Measurements from ENCODE around the gene ADGRG7. TPM values are rescaled to one million over a fixed set of nuclear protein-coding genes. Genes with fewer than 3 reads are reported as not detected.

ADGRG7 gene
- total RNA-seq, 2 experiments from 2014 or later = 26.5 to 27.0 TPM

- H3K4me1 Mint-ChIP-seq (ENCODE audit: low read depth) = peaks cover 24% of the 10 kb centered on the region
- ChIA-PET CTCF (interaction anchor here (1.2 to 1.8 kb wide), 4 partner anchors 9 to 96 kb away, joined by 3 to 4 read pairs (median 4); no protein-coding TSS in a partner anchor), POLR2A (interaction anchor here (1.0 kb wide), 1 partner anchor 78 kb away, joined by 3 read pairs; no protein-coding TSS in a partner anchor)
- DNase-seq = no peak
- no peak for ATAC-seq
- H3K27me3 Mint-ChIP-seq (ENCODE audit: low read depth) = peaks cover 8% of the 10 kb centered on the region
- peaks cover 18% of the 10 kb centered on the region for H3K36me3 Mint-ChIP-seq (ENCODE audit: low read depth)
- no peaks in the 10 kb centered on the region for H3K9me3 Mint-ChIP-seq (ENCODE audit: insufficient read depth)
- no peak overlapping the region for H3K27ac Mint-ChIP-seq
- H3K4me3 Mint-ChIP-seq = no peak overlapping the region
Observed at GRCh38 chr3:100630664-100631063, 21.3 kb downstream of the ADGRG7 start.

GRCh38 chr3:100631236-100631635 lies 21.8 kb downstream of the ADGRG7 start:
- ChIA-PET POLR2A (interaction anchor here (1.0 kb wide), 1 partner anchor 78 kb away, joined by 3 read pairs; no protein-coding TSS in a partner anchor), CTCF (interaction anchor here (1.3 to 1.8 kb wide), 3 partner anchors 9 to 95 kb away, joined by 3 to 4 read pairs (median 4); no protein-coding TSS in a partner anchor)
- Mint-ChIP-seq H3K4me3 (no peak overlapping the region), H3K4me1 (ENCODE audit: low read depth) (peaks cover 26% of the 10 kb centered on the region), H3K36me3 (ENCODE audit: low read depth) (peaks cover 16% of the 10 kb centered on the region), H3K9me3 (ENCODE audit: insufficient read depth) (no peaks in the 10 kb centered on the region), H3K27me3 (ENCODE audit: low read depth) (peaks cover 8% of the 10 kb centered on the region), H3K27ac (no peak overlapping the region)
- ATAC-seq = no peak
- no peak for DNase-seq

GRCh38 chr3:100634493-100635272 lies 25.3 kb downstream of the ADGRG7 start:
- peak overlapping the region; percentile 5 for H3K4me3 Mint-ChIP-seq
- peaks cover 17% of the 10 kb centered on the region for H3K4me1 Mint-ChIP-seq (ENCODE audit: low read depth)
- CTCF ChIA-PET = interaction anchor here (0.7 to 5.3 kb wide), 26 partner anchors 9 to 318 kb away, joined by 3 to 48 read pairs (median 5); partner anchors contain the start of genes LNP1, TFG and TOMM70
- peak overlapping the region; percentile 44 for H3K27ac Mint-ChIP-seq
- peaks cover 31% of the 10 kb centered on the region for H3K36me3 Mint-ChIP-seq (ENCODE audit: low read depth)
- no peaks in the 10 kb centered on the region for H3K9me3 Mint-ChIP-seq (ENCODE audit: insufficient read depth)
- POLR2A ChIA-PET = interaction anchor here (0.5 to 1.4 kb wide), 6 partner anchors 16 to 212 kb away, joined by 3 to 5 read pairs (median 4); partner anchors contain the start of gene TFG
- DNase-seq (peak; percentile 69), ATAC-seq (peak; percentile 73)
- H3K27me3 Mint-ChIP-seq (ENCODE audit: low read depth) = peaks cover 3% of the 10 kb centered on the region

GRCh38 chr3:100635273-100635701 lies 25.9 kb downstream of the ADGRG7 start:
- peaks cover 17% of the 10 kb centered on the region for H3K4me1 Mint-ChIP-seq (ENCODE audit: low read depth)

GRCh38 chr3:100637197-100637631 lies 27.8 kb downstream of the ADGRG7 start:
- Mint-ChIP-seq H3K4me1 (ENCODE audit: low read depth) (peaks cover 32% of the 10 kb centered on the region), H3K36me3 (ENCODE audit: low read depth) (peaks cover 51% of the 10 kb centered on the region), H3K27ac (no peak overlapping the region), H3K4me3 (no peak overlapping the region), H3K27me3 (ENCODE audit: low read depth) (peaks cover 3% of the 10 kb centered on the region), H3K9me3 (ENCODE audit: insufficient read depth) (no peaks in the 10 kb centered on the region)
- ATAC-seq = no peak
- CTCF ChIA-PET = interaction anchor here (1.0 to 5.3 kb wide), 3 partner anchors 12 to 89 kb away, joined by 3 to 48 read pairs (median 3); no protein-coding TSS in a partner anchor
- no peak for DNase-seq
- POLR2A ChIA-PET = no interaction called here

More at GRCh38 chr3:100635273-100635701, 25.9 kb downstream of the ADGRG7 start:
- Mint-ChIP-seq H3K27me3 (ENCODE audit: low read depth) (peaks cover 3% of the 10 kb centered on the region), H3K36me3 (ENCODE audit: low read depth) (peaks cover 33% of the 10 kb centered on the region), H3K9me3 (ENCODE audit: insufficient read depth) (no peaks in the 10 kb centered on the region), H3K4me3 (no peak overlapping the region), H3K27ac (no peak overlapping the region)
- CTCF ChIA-PET = interaction anchor here (0.6 to 5.3 kb wide), 21 partner anchors 8 to 319 kb away, joined by 3 to 48 read pairs (median 6); partner anchors contain the start of genes LNP1, TFG and TOMM70
- POLR2A ChIA-PET = interaction anchor here (0.5 to 1.4 kb wide), 4 partner anchors 16 to 172 kb away, joined by 3 to 4 read pairs (median 4); partner anchors contain the start of gene TFG
- DNase-seq (no peak), ATAC-seq (no peak)

GRCh38 chr3:100640633-100641032 lies 31.2 kb downstream of the ADGRG7 start:
- peaks cover 3% of the 10 kb centered on the region for H3K27me3 Mint-ChIP-seq (ENCODE audit: low read depth)
- POLR2A ChIA-PET = interaction anchor here (0.5 kb wide), 1 partner anchor 70 kb away, joined by 3 read pairs; no protein-coding TSS in a partner anchor
- peaks cover 69% of the 10 kb centered on the region for H3K36me3 Mint-ChIP-seq (ENCODE audit: low read depth)
- CTCF ChIA-PET = interaction anchor here (1.4 to 2.6 kb wide), 5 partner anchors 10 to 69 kb away, joined by 4 to 8 read pairs (median 4); no protein-coding TSS in a partner anchor
- DNase-seq (no peak), ATAC-seq (no peak)
- no peak overlapping the region for H3K27ac Mint-ChIP-seq
- peaks cover 17% of the 10 kb centered on the region for H3K4me1 Mint-ChIP-seq (ENCODE audit: low read depth)
- H3K9me3 Mint-ChIP-seq (ENCODE audit: insufficient read depth) = no peaks in the 10 kb centered on the region
- no peak overlapping the region for H3K4me3 Mint-ChIP-seq

DNA sequence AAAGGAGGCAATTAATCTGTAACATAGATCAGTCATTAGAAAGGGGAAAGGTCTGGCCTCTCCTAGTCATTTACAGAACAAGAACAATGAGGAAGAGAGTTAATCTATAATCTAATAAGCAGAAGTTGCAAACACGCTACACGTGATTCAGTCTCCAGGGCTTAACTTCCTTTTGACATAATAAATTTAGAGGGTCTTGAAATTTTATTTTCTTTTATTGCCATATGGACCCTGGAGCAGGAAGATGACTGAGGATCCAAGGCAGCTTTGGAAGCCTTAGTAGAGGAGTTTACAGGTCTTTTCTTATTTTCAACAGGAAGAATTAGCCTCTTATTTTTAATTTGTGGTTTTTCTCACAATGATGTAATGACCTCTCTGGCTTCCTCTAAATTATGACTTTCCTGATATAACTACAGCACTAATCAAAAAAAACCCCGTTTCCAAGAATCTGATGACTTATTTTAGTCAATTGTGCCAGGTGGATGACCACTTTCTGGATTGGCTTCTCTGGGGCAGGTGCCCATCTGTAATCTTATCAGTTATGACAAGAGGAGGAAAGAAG lies 32.2 kb downstream of the ADGRG7 start:
- H3K27me3 Mint-ChIP-seq (ENCODE audit: low read depth) = peaks cover 3% of the 10 kb centered on the region
- ChIA-PET POLR2A (interaction anchor here (0.5 kb wide), 1 partner anchor 69 kb away, joined by 3 read pairs; no protein-coding TSS in a partner anchor), CTCF (interaction anchor here (0.5 to 2.6 kb wide), 7 partner anchors 8 to 1037 kb away, joined by 3 to 8 read pairs (median 3); no protein-coding TSS in a partner anchor)
- no peak for DNase-seq
- no peak for ATAC-seq
- peaks cover 15% of the 10 kb centered on the region for H3K4me1 Mint-ChIP-seq (ENCODE audit: low read depth)
- H3K36me3 Mint-ChIP-seq (ENCODE audit: low read depth) = peaks cover 68% of the 10 kb centered on the region
- H3K4me3 Mint-ChIP-seq = no peak overlapping the region
- no peak overlapping the region for H3K27ac Mint-ChIP-seq
- H3K9me3 Mint-ChIP-seq (ENCODE audit: insufficient read depth) = no peaks in the 10 kb centered on the region

DNA sequence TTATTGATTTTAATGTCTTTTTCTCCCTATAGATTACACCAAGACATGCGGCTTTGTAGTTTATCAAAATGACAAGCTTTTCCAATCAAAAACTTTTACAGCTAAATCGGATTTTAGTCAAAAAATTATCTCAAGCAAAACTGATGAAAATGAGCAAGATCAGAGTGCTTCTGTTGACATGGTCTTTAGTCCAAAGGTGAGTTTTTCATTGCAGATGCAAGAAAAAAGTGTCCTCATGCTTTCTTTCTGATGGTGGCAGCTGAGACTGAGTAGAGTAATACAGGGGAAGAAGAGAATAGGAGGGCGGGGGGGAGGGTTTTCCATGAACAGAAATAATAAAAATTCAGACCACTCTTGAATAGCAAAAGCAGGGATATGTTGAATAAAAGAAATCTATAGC lies 36.5 kb downstream of the ADGRG7 start:
- peaks cover 21% of the 10 kb centered on the region for H3K4me1 Mint-ChIP-seq (ENCODE audit: low read depth)
- no peak for DNase-seq
- peaks cover 48% of the 10 kb centered on the region for H3K36me3 Mint-ChIP-seq (ENCODE audit: low read depth)
- ChIA-PET POLR2A (no interaction called here), CTCF (interaction anchor here (0.7 to 1.5 kb wide), 3 partner anchors 11 to 242 kb away, joined by 3 to 8 read pairs (median 4); no protein-coding TSS in a partner anchor)
- no peak overlapping the region for H3K27ac Mint-ChIP-seq
- H3K27me3 Mint-ChIP-seq (ENCODE audit: low read depth) = no peaks in the 10 kb centered on the region
- no peak for ATAC-seq
- H3K4me3 Mint-ChIP-seq = no peak overlapping the region
- H3K9me3 Mint-ChIP-seq (ENCODE audit: insufficient read depth) = no peaks in the 10 kb centered on the region

GRCh38 chr3:100647171-100647570 lies 37.8 kb downstream of the ADGRG7 start:
- DNase-seq (no peak), ATAC-seq (no peak)
- H3K36me3 Mint-ChIP-seq (ENCODE audit: low read depth) = peaks cover 40% of the 10 kb centered on the region
- H3K4me3 Mint-ChIP-seq = no peak overlapping the region
- CTCF ChIA-PET = interaction anchor here (1.0 to 4.7 kb wide), 9 partner anchors 10 to 149 kb away, joined by 3 to 48 read pairs (median 7); partner anchors contain the start of gene TFG
- no peaks in the 10 kb centered on the region for H3K27me3 Mint-ChIP-seq (ENCODE audit: low read depth)
- peaks cover 15% of the 10 kb centered on the region for H3K4me1 Mint-ChIP-seq (ENCODE audit: low read depth)
- H3K9me3 Mint-ChIP-seq (ENCODE audit: insufficient read depth) = no peaks in the 10 kb centered on the region
- no peak overlapping the region for H3K27ac Mint-ChIP-seq
- POLR2A ChIA-PET = interaction anchor here (1.6 to 1.8 kb wide), 2 partner anchors 62 to 63 kb away, joined by 9 to 10 read pairs; no protein-coding TSS in a partner anchor

DNA sequence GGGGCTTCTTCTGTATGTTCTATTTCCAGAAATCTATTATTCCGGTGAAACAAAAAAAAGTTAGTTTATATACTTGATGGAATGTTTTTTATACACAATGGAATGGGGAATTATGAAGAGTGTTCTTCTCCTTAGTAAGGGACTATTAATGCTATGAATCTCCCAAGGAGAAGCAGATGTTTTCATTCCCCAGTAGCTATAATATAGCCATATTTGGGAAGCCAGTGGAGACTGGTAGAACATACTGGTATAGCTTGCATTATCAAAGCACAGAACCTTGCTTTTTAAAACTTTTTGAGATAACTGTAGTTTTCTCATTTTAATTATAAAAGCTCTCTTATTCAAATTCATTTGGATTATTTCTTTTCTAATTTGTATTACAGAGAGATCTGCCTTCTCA lies 38.3 kb downstream of the ADGRG7 start:
- no peak for ATAC-seq
- no peak overlapping the region for H3K4me3 Mint-ChIP-seq
- DNase-seq = no peak
- H3K36me3 Mint-ChIP-seq (ENCODE audit: low read depth) = peaks cover 40% of the 10 kb centered on the region
- no peaks in the 10 kb centered on the region for H3K27me3 Mint-ChIP-seq (ENCODE audit: low read depth)
- H3K27ac Mint-ChIP-seq = no peak overlapping the region
- ChIA-PET POLR2A (interaction anchor here (1.6 to 1.8 kb wide), 2 partner anchors 61 to 62 kb away, joined by 9 to 10 read pairs; no protein-coding TSS in a partner anchor), CTCF (interaction anchor here (0.9 to 4.7 kb wide), 11 partner anchors 10 to 149 kb away, joined by 3 to 48 read pairs (median 5); partner anchors contain the start of gene TFG)
- H3K9me3 Mint-ChIP-seq (ENCODE audit: insufficient read depth) = no peaks in the 10 kb centered on the region
- H3K4me1 Mint-ChIP-seq (ENCODE audit: low read depth) = peaks cover 15% of the 10 kb centered on the region

Data from activated CD8-positive, alpha-beta T cell treated with anti-CD3 and anti-CD28 coated beads, Interleukin-2, amount 10 ng/mL, durations not matched to agents 7 days and 5 days (primary cell).